Measurements from ENCODE around the gene CDA. TPM values are rescaled to one million over a fixed set of nuclear protein-coding genes. Genes with fewer than 3 reads are reported as not detected.
A peak's percentile ranks its signal among the peaks of the same experiment; 100 is the strongest.

CDA gene
- total RNA-seq, 1 donor from 2014 or later, result 5.3 TPM

DNA sequence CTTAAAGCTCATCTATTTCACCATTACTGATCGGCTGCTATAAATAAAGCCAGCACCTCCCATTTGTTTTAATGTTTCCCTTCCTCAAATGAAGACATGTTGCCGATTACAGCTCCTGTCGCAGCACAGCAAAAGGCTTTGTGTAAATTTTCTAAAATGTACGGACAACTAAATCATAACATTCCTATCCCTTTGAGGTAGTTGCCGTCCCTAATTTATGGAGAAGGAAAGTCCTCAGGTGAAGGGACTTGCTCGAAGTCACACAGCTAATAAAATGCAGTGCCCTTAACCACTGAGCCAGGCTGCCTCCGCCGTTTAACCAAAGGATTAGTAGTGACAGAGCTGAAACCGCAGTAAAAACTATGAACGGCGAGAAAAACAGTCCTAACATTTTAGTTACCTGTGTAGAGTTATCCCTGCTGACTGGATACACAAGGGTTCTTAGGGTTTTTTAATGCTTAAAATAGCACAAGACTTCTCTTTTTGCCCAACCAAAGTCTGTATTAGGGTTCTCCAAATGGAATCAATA, 45.2 kb downstream of the CDA start:
- DNase-seq, result no peak
- TF ChIP-seq, protein P1, sequence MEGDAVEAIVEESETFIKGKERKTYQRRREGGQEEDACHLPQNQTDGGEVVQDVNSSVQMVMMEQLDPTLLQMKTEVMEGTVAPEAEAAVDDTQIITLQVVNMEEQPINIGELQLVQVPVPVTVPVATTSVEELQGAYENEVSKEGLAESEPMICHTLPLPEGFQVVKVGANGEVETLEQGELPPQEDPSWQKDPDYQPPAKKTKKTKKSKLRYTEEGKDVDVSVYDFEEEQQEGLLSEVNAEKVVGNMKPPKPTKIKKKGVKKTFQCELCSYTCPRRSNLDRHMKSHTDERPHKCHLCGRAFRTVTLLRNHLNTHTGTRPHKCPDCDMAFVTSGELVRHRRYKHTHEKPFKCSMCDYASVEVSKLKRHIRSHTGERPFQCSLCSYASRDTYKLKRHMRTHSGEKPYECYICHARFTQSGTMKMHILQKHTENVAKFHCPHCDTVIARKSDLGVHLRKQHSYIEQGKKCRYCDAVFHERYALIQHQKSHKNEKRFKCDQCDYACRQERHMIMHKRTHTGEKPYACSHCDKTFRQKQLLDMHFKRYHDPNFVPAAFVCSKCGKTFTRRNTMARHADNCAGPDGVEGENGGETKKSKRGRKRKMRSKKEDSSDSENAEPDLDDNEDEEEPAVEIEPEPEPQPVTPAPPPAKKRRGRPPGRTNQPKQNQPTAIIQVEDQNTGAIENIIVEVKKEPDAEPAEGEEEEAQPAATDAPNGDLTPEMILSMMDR (IDR thresholded peaks at IDR 0.05), result no peak

DNA sequence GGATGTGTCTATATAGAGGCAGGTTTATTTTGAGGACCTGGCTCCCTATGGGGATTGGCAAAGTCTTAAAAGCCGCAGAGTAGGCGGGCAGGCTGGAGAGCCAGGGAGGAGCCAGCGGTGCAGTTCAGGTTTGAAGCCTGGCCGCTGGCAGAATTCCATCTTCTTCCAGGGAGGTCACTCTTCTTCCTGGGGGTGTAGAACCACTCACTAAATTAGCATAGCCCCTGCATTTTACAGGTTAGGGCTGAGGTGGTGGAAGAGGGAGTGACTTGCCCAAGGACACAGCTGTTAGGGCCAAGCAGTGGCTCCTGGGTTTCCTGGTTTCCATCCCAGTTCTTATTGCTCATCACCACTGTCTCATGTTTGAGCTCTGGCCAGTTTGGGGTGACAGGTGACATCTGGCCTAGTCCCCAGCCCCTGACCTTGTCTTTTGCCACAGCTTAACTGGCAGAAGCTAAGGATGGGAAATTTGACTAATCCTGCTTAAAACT, 45.7 kb downstream of the CDA start:
- TF ChIP-seq, protein P1 (IDR thresholded peaks at IDR 0.05), result no peak
- Histone ChIP-seq H3K4me1 (peaks cover 22% of the 10 kb centered on the region), H3K36me3 (peaks cover 34% of the 10 kb centered on the region), H3K9me3 (no peaks in the 10 kb centered on the region), H3K27ac (peak overlapping the region; percentile 90), H3K4me3 (peak overlapping the region; percentile 93), H3K27me3 (ENCODE audit: low read depth) (no peaks in the 10 kb centered on the region)
- DNase-seq, result peak; percentile 73
- intact Hi-C loops (cut with DNase I), result no loop called here
- ATAC-seq, result peak; percentile 77 to 87

More for the DNA sequence above, 45.2 kb downstream of the CDA start:
- Histone ChIP-seq H3K4me1 (peaks cover 22% of the 10 kb centered on the region), H3K27ac (peak overlapping the region; percentile 90), H3K36me3 (peaks cover 29% of the 10 kb centered on the region), H3K4me3 (peak overlapping the region; percentile 93), H3K27me3 (ENCODE audit: low read depth) (no peaks in the 10 kb centered on the region), H3K9me3 (no peaks in the 10 kb centered on the region)
- ATAC-seq, result peak in 1 of 2 donors; percentile 13
- intact Hi-C loops (cut with DNase I), result no loop called here

DNA sequence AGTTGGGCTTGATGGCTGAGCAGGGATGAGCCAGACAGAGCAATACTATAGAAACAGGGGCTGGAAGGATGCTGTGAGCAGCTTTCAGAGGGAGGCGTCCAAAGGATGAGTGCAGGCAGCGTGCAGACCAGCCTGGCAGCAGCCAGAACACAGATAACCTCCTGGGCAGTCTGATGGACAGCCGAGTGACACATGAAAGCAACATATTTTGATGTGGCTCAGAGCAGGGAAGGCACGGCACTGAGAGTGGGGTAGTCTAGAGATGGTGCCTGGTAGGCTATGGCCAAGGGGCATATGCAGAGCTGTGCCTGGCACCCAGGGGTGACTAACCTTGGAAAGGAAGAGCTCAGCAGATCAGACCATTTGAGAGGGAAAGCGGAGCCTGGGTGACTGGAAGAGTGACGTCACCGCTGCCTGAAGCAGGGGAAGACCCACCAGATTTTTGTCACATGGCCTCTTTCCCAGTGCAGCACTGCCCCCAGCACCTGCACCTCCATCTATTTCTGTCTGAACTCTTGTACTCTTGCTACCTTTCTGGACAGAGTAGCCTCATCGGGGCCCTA, 48.0 kb downstream of the CDA start:
- intact Hi-C loops (cut with DNase I), result no loop called here

DNA sequence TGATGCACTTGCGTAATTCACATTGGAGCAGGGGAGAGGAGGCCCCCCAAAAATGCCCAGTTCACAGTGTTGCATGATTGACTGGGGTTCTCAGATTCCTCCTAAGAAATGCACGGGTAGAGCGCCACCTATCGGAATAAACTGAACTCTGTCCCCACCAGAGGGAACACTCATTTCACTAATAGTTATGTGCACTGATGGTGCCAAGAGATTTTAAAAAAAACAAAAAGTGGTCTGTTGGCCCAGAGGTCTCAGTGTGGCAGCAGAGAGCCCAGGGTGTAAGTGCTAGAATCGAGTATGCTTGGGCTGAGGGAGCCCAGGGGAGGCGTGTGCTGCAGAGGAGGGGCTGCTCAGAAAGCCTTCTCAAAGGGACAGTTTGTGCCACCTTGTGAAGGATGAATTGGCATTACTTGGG, 51.3 kb downstream of the CDA start:
- peak; percentile 64 to 69 for ATAC-seq
- intact Hi-C loops (cut with DNase I), result no loop called here

More for the DNA sequence above, 48.0 kb downstream of the CDA start:
- ATAC-seq (no peak), DNase-seq (no peak)
- H3K4me1 ChIP-seq, result peaks cover 22% of the 10 kb centered on the region
- H3K36me3 ChIP-seq, result peaks cover 56% of the 10 kb centered on the region
- no peak overlapping the region for H3K4me3 ChIP-seq
- H3K27ac ChIP-seq, result no peak overlapping the region
- H3K9me3 ChIP-seq, result no peaks in the 10 kb centered on the region
- TF ChIP-seq, protein P1 (IDR thresholded peaks at IDR 0.05), result no peak
- no peaks in the 10 kb centered on the region for H3K27me3 ChIP-seq (ENCODE audit: low read depth)

DNA sequence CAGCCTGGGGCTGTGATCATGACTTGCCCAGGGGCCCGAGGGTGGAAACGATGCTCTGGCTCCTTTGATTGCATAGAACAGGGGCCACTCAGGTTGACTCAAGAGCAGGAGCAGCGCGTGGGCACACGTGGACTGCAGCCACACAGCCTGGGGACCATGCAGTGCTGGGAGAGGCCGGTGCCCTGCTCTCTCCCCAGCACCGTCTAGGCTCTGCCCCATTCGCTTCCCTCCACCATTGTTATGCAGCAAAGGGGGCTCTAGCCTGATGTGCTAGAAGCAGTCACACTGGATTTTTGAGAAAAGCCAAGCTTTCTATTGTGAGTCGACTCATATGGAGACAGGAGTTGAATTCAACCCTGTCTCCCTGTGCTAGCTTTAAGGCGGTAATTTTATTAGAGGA, 53.1 kb downstream of the CDA start:
- Histone ChIP-seq H3K27ac (no peak overlapping the region), H3K9me3 (no peaks in the 10 kb centered on the region), H3K4me1 (no peaks in the 10 kb centered on the region), H3K4me3 (no peak overlapping the region), H3K36me3 (peaks cover 100% of the 10 kb centered on the region), H3K27me3 (ENCODE audit: low read depth) (no peaks in the 10 kb centered on the region)
- no peak for ATAC-seq
- intact Hi-C loops (cut with DNase I), result no loop called here
- no peak for DNase-seq
- TF ChIP-seq, protein P1 (IDR thresholded peaks at IDR 0.05), result no peak

More for the DNA sequence above, 51.3 kb downstream of the CDA start:
- Histone ChIP-seq H3K4me1 (peaks cover 4% of the 10 kb centered on the region), H3K27ac (no peak overlapping the region), H3K27me3 (ENCODE audit: low read depth) (no peaks in the 10 kb centered on the region), H3K4me3 (no peak overlapping the region), H3K36me3 (peaks cover 89% of the 10 kb centered on the region), H3K9me3 (no peaks in the 10 kb centered on the region)
- TF ChIP-seq, protein P1 (IDR thresholded peaks at IDR 0.05), result peak; percentile 78
- no peak for DNase-seq

Measured in lower lobe of right lung (tissue), 2 donors.